IPS-NIHi11 (cell line): ENCODE results near the gene ATP8B3.
A peak's percentile ranks its signal among the peaks of the same experiment; 100 is the strongest.

Experiments
- DNase-seq: peaks from one replicate; pipeline ENCODE4 v3.0.0; 2012; ENCODE audit warnings: mixed read lengths, low spot score

The ATP8B3 gene

DNA sequence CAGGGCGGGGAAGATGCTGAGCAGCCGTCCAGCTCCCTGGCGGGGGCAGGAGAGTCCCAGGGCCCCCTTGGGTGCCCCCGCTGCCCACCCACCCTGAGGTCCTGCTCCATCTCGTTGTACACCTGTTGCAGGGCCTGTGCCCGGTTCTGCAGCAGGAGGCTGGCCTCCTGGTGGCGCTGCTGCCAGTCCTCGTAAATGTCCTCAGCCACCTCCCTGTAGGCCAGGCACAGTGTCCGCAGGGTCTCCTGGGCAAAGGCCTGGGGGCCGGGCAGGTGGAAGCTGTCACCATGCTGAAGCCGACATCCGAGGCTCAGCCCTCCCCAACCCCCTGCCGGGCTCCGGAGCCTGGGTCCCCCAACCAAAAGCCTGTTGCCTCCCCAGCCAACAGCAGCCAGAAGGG lies 20.2 kb downstream of the ATP8B3 start:
- no peak for DNase-seq

DNA sequence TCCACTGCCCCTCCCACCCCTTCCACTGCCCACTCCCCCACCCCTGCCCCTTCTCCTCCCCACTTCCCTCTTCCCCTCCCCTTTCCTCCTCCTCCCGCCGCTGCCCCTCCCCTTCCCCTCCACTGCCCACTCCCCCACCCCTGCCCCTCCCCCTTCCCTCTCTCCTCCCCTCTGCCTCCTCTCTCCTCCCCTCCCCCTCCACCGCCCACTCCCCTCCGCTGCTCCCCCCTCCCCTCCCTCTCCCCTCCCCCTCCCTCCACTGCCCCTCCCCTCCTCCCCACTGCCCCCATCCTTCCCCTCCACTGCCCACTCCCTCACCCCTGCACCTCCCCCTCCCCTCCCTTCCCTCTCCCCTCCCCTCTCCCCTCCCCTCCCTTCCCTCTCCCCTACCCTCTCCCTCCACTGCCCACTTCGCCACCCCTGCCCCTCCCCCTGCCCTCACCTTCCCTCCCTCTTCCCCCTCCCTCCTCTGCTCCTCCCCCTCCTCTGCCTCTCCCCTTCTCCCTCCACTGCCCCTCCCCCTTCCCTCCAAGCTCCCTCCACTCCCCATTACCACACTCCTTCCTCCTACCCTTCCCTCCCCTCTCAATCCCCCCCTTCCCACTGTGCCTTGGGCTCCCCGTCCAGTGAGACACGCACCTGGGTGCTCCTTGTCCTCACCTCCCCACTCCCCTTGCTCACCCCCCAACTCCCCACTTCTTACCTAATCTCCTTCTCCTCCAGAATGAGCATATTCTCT lies 21.9 kb downstream of the ATP8B3 start:
- no peak for DNase-seq

DNA sequence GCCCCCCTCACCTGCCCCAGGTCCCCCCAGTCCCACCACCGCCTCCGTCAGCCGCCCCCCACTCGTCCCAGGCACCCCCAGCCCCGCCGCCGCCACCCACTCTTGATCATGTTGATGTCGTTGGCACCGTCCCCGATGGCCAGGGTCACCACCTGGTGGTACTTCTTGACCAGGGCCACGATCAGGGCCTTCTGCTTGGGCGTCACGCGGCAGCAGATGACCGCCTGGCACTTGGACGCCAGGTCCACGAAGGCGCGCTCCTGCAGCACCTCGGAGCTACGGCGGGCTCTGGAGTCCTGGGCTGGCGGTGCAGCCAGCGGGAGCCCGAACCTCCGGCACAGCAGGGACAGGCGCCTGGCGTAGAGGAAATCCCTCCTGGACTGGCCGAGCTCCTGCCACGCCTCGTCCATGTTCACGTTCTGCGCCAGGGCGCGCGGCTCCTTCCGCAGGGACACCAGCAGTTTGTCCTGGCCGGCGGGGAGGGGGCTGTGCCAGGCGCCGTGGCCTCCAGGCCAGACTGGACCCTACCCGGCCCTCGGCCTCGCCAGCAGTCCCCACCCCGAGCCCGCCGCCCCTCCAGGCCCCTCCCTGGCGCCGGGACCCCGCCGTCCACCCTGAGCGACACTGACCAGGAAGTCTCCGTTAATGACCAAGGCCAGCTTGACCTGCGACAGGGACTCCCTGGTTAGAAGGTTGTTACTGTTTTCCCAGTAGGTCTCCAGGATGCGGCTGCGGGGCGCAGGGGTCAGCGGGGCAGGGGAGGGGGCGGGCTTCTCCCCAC lies 22.6 kb downstream of the ATP8B3 start:
- DNase-seq: peak; percentile 33

- DNase-seq: no peak
These were observed 25.0 kb downstream of the ATP8B3 start for GRCh38 chr19:1787116-1787515.

DNA sequence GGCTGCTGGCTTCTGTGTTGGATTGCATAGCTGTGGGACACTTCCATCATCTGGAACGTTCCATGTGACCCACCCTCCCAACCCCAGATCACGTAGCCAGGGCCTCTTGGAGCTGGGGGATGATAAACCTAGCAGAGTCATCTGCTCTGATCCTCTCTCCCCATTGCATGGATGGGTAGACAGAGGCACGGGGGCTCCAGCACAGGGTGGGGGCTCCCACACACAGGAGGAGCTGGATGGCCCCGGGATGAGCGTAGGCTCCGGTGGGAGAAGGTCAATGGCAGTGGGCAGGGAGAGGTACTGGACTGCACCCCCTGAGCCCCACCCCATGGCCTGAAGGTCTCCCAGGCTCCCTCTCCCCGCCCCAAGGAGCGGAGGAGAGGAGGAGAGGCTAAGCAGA lies 25.4 kb downstream of the ATP8B3 start:
- DNase-seq: no peak

DNA sequence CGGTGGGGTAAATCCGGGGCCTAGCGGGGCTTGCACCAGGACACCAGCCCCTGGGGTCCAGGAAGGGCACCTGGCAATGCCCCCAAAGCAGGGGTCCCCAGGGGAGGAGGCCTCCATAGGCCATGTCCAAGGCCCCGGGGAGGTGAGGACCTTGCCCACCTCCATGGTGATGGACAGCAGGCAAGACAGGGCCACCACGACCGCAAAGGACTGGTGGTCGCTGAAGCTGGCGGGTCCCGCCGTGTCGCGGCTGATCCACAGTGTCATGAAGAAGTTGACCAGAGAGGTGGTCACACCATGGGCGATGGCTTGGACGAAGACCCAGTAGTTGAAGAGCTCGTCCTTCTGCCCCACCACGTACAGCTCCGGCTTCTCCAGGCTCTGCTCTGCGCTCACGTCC lies 26.8 kb downstream of the ATP8B3 start:
- DNase-seq: no peak

GRCh38 chr19:1783874-1784273 lies 28.2 kb downstream of the ATP8B3 start:
- DNase-seq: no peak

- no peak for DNase-seq
These were observed 28.7 kb downstream of the ATP8B3 start for GRCh38 chr19:1783354-1783753.

GRCh38 chr19:1782521-1782920 lies 29.6 kb downstream of the ATP8B3 start:
- DNase-seq: no peak

DNA sequence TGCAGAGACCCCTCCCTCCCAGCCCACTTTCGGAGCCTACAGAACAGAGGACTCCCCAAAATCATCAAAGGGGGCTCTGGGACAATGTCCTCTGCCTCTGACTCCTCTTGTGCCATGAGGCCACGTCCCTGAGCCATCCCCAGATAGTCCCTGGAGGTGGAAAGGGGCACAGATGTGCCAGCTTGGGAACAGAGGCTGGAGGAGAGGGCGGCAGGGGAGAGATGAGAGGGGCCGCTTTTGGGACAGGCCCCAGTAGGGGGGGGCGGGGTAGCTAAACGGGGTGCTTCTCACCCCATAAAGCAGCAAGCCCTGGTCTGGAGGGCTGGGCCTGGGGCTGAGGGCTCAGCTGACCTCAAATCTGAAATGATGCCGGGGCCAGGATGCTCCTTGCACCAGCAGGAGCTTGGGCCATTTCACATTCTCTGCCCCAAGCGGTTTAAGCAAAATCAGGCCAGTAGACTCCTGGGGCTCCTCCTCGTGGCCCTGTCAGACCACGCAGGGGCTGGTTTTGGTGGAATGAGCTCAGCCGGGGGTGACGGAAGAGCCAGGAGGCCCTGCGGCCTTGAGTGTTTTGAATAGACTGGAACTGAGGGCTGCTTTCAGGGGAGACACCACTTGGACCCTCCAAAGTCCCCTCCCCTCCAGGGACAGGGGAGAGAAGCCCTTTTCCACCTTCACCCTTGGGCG lies 31.7 kb downstream of the ATP8B3 start:
- no peak for DNase-seq

DNA sequence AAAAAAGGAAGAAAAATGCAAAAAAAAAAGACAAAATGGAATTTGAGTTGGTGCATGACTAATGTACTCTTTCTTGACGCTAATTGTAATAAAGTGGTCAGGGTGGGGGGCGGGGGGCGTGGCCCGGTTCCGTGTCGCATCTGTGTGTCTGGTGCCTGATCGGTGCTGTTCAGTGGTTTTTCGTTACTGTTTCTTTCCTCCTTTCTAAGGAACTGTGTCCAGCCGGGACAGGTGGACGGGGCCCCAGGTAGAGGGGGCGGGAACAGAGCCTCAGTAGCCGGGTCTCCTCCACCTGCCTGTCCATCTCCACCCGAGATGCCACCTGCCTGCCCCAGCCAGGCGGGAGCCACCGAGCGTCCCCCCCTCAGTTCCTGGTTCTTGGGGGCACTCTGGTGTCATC lies 32.5 kb downstream of the ATP8B3 start:
- no peak for DNase-seq

DNA sequence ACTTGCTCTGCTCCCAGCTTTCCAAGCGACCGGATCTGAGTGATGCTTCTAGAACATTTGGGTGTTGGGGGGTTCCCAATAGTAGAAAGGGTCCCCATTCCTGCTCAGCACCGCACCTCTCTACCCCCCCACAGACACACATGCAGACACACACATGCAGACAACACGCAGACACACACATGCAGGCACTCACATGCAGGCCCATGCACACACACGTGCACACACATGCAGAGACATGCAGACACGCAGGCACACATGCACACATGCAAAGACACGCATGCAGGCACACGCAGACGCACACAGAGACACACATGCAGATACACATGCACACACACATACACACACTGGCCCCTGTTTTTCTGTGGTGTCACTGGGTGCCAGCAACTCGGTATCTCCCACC lies 34.9 kb downstream of the ATP8B3 start:
- no peak for DNase-seq

DNA sequence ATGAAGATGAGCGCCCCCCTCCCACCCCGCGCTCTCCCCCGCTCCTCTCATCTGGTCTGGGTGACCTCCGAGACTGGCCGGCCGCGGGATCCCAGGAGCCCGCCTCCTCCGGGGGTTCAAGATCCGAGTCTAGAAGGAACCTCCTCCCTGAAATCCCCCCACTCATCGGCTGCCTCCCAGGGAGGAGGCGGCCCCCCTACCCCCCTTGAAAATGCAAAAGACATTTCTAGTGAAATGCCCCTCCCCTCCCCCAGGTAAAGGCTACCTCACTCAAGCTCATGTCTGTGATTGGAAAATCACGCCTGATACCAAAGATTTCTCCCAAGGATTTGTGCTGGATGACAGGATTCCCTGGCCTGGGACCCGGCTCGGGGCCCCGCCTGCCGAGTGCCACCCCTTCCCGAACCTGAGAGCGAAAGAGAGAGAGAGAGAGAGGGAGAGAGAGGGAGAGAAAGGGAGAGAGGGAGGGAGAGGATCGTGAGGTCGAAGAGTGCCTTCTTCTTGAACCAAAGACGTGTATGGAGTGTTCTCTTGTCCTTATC lies 35.4 kb downstream of the ATP8B3 start:
- DNase-seq: no peak

- no peak for DNase-seq
These were observed 36.0 kb downstream of the ATP8B3 start for GRCh38 chr19:1775951-1776605.

- DNase-seq: peak; percentile 85
These were observed 36.9 kb downstream of the ATP8B3 start for GRCh38 chr19:1774989-1775772.

DNA sequence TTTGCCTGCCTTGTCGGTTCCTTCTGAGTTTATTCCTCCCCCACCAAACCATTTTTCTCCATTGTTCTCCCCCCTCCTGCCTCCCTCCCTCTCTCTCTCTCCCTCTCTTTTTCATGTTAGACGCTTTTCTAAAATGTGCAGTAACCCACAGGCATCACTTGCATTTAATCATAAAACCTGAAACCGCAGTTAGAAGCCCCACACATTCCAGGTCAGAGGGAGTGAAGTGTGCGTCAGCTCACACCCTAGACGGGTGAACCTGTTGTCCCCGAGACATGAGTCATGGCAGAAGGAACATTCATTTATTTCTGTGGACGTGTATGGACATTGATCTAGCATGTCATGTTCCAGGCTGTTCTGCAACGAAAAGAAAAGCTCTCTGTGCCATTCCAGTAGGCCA lies 38.9 kb downstream of the ATP8B3 start:
- no peak for DNase-seq

GRCh38 chr19:1770866-1771576 lies 41.1 kb downstream of the ATP8B3 start:
- DNase-seq: no peak

DNA sequence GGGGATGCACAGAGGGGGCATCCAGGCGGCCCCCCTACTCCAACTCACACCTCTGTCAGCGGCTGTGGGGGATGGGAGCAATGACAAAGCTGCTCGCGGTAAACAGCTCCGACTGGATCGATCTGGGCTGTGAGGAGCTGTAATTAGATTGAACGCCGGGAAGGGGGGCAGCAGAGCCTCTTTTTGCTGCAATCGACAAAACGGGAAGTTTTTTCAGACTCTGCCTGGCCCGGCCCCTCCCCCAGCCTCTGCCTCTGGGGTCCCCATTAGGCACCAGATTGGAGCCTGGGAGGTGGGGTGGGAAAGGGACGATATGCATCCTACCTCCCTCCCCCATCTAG lies 42.5 kb downstream of the ATP8B3 start:
- no peak for DNase-seq

DNA sequence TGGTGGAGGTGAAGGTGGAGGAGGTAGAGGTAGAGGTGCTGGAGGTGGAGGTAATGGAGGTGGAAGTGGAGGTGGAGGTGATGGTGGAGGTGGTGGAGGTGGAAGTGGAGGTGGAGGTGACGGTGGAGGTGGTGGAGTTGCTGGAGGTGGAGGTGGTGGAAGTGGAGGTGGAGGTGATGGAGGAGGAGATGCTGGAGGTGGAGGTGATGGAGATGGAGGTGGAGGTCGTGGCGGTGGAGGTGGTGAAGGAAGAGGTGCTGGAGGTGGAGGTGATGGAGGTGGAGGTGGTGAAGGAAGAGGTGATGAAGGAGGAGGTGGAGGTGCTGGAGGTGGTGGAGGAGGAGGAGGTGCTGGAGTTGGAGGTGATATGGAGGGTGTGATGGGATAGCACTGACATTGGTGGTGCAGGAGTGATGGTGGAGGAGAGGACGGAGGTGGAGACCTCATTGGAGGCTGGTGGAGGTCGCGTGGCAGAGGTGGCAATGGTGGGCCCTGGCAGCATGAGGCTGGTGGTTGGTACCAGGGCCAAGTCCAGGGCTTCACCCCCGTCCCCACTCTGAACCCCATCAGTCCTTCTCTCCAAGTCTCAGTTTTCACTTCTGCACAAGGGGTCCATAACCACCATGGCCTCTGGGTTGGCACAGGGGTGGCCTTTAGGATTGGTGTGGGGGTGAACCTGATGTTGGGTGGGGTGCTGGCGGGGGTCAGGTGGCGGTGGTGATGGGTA lies 43.0 kb downstream of the ATP8B3 start:
- no peak for DNase-seq

DNA sequence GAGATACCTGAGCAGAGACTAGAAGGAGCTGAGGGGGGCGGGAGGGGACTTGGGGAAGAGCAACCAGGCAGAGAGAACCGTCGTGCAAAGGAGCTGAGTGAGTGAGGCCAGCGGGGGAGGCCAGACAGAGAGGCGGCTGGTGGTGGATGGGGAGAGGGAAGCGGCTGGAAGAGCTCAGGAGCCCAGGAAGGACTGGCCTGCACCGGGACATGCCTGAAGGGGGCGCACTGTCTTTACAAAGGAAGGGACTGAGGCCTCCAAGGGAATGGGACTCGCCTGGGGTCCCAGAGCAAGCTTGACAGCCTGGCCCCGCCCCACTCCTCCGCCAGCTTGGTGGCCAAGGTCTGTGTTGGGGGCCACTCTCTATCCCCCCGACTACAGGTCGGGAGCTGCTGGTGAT lies 43.8 kb downstream of the ATP8B3 start:
- peak; percentile 82 for DNase-seq
